ENCODE data around the gene HINFP.

DNA sequence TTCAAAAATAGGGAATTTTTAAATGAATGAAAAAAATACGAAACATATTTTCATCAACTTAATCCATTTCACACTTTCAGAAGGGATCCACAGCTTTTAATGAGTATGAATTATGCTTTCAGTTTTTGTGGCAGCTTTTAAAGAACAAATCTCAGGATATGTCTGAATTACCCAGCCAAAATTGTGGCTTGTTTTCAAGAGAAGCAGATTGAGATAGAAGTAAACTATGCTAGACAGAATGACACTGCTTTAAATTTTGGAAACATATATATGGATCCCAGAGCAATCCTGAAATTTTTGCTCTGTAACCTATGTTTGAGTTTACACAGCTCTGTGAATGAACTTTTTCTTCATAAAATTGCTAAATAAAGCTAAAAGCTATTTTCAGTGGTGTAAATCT is 2.4 kb upstream of the HINFP start:
- TF ChIP-seq, protein P1, sequence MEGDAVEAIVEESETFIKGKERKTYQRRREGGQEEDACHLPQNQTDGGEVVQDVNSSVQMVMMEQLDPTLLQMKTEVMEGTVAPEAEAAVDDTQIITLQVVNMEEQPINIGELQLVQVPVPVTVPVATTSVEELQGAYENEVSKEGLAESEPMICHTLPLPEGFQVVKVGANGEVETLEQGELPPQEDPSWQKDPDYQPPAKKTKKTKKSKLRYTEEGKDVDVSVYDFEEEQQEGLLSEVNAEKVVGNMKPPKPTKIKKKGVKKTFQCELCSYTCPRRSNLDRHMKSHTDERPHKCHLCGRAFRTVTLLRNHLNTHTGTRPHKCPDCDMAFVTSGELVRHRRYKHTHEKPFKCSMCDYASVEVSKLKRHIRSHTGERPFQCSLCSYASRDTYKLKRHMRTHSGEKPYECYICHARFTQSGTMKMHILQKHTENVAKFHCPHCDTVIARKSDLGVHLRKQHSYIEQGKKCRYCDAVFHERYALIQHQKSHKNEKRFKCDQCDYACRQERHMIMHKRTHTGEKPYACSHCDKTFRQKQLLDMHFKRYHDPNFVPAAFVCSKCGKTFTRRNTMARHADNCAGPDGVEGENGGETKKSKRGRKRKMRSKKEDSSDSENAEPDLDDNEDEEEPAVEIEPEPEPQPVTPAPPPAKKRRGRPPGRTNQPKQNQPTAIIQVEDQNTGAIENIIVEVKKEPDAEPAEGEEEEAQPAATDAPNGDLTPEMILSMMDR (IDR thresholded peaks at IDR 0.05 in 2 of 3, conservative IDR thresholded peaks at IDR 0.05 in 1 of 3; ENCODE audit: borderline replicate concordance in 1 of 3, insufficient read depth in 1 of 3, low read depth in 2 of 3, low read length in 2 of 3) = no peak
- TF ChIP-seq EZH2 (IDR thresholded peaks at IDR 0.05) (no peak), FOSL1 (IDR thresholded peaks at IDR 0.05; ENCODE audit: low read depth) (no peak), POLR2A (IDR thresholded peaks at IDR 0.05; ENCODE audit: borderline replicate concordance, extremely low read depth, insufficient read depth, insufficient read length) (no peak), ELF1 (IDR thresholded peaks at IDR 0.05; ENCODE audit: borderline replicate concordance, low read depth) (no peak), RAD21 (IDR thresholded peaks at IDR 0.05; ENCODE audit: low read depth) (no peak), ZFX (IDR thresholded peaks at IDR 0.05) (no peak), SRF (IDR thresholded peaks at IDR 0.05; ENCODE audit: low read depth) (no peak)
- TF ChIP-seq, protein P2, sequence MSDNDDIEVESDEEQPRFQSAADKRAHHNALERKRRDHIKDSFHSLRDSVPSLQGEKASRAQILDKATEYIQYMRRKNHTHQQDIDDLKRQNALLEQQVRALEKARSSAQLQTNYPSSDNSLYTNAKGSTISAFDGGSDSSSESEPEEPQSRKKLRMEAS (IDR thresholded peaks at IDR 0.05) = no peak

All from HCT116 (cell line).